ENCODE data around the gene TMEM183A.

- TF ChIP-seq EZH2phosphoT487 (IDR thresholded peaks at IDR 0.05; ENCODE audit: borderline replicate concordance, low read depth) (no peak), REST (IDR thresholded peaks at IDR 0.05; ENCODE audit: low read depth, low read length) (no peak), FOXJ3 (CRISPR knock-in tag; IDR thresholded peaks at IDR 0.05) (no peak), CTCF (IDR thresholded peaks at IDR 0.05) (peak; percentile 64), MAX (IDR thresholded peaks at IDR 0.05; ENCODE audit: low read depth) (no peak), POLR2AphosphoS5 (IDR thresholded peaks at IDR 0.05; ENCODE audit: low read depth, low read length) (no peak)
These were observed 38.3 kb upstream of the TMEM183A start for GRCh38 chr1:202968895-202969295.

Data from SK-N-SH (cell line).